ENCODE results near the gene CR1L. TPM values are rescaled to one million over a fixed set of nuclear protein-coding genes. Genes with fewer than 3 reads are reported as not detected.
A peak's percentile ranks its signal among the peaks of the same experiment; 100 is the strongest.
"Not testable (repeated sequence)": the region's sequence is repeated elsewhere in the genome, so short reads cannot be mapped to it uniquely, and the experiment has no call there.

The CR1L gene
- total RNA-seq, 5 donors from 2014 or later (not counting 1 experiment from before 2014, with no cell fraction given) = 0.20 to 0.37 TPM; not detected in 3

- CTCF ChIA-PET = interaction anchor here (0.6 to 0.7 kb wide), 2 partner anchors 106 to 284 kb away, joined by 3 to 11 read pairs; no protein-coding TSS in a partner anchor
- H3K4me1 ChIP-seq (ENCODE audit: control insufficient read depth in 1 of 2, extremely low read depth in 1 of 2, insufficient read depth in 2 of 2, low read length in 2 of 2); ATAC-seq (replicated peaks in 1 of 4); H3K27me3 Mint-ChIP-seq; H3K9me3 Mint-ChIP-seq; H3K4me3 Mint-ChIP-seq; H3K27me3 ChIP-seq (replicated peaks in 1 of 2; ENCODE audit: control insufficient read depth in 2 of 2, extremely low read depth in 1 of 2, insufficient read depth in 2 of 2, low read length in 1 of 2); H3K4me3 ChIP-seq (ENCODE audit: control insufficient read depth in 1 of 2, extremely low read depth in 1 of 2, low read length in 1 of 2); H3K27ac Mint-ChIP-seq; H3K27ac ChIP-seq (ENCODE audit: low read length); H3K36me3 ChIP-seq (ENCODE audit: control insufficient read depth in 2 of 2, extremely low read depth in 1 of 2, insufficient read depth in 1 of 2, low read length in 1 of 2); H3K36me3 Mint-ChIP-seq; DNase-seq; H3K9me3 ChIP-seq: not testable (repeated sequence)
- H3K4me1 Mint-ChIP-seq = peaks cover 9 to 15% (median 10%) of the 10 kb centered on the region in 3 donors
- POLR2A ChIA-PET = interaction anchor here in 1 of 2 donors (0.6 kb wide), 1 partner anchor 12 kb away, joined by 3 read pairs; no protein-coding TSS in a partner anchor
- WGBS (ENCODE audit: insufficient coverage) = 93% methylated on average over 6 of the region's 8 CpGs
These were observed 92.7 kb downstream of the CR1L start for GRCh38 chr1:207737503-207738157.

GRCh38 chr1:207738158-207738659, 93.3 kb downstream of the CR1L start:
- not testable (repeated sequence) for H3K36me3 ChIP-seq (ENCODE audit: control insufficient read depth in 2 of 2, extremely low read depth in 1 of 2, insufficient read depth in 1 of 2, low read length in 1 of 2); H3K4me3 Mint-ChIP-seq; H3K4me3 ChIP-seq (ENCODE audit: control insufficient read depth in 1 of 2, extremely low read depth in 1 of 2, low read length in 1 of 2); H3K27ac ChIP-seq (ENCODE audit: low read length); H3K9me3 Mint-ChIP-seq; H3K36me3 Mint-ChIP-seq; H3K4me1 ChIP-seq (ENCODE audit: control insufficient read depth in 1 of 2, extremely low read depth in 1 of 2, insufficient read depth in 2 of 2, low read length in 2 of 2); H3K27ac Mint-ChIP-seq; H3K9me3 ChIP-seq; H3K27me3 ChIP-seq (replicated peaks in 1 of 2; ENCODE audit: control insufficient read depth in 2 of 2, extremely low read depth in 1 of 2, insufficient read depth in 2 of 2, low read length in 1 of 2); H3K27me3 Mint-ChIP-seq
- ChIA-PET CTCF (interaction anchor here in 1 of 2 donors (0.7 kb wide), 1 partner anchor 284 kb away, joined by 3 read pairs; no protein-coding TSS in a partner anchor), POLR2A (interaction anchor here in 1 of 2 donors (0.6 kb wide), 1 partner anchor 13 kb away, joined by 3 read pairs; no protein-coding TSS in a partner anchor)
- peaks cover 9 to 15% (median 10%) of the 10 kb centered on the region in 3 donors for H3K4me1 Mint-ChIP-seq
- peak in 31 of 35 experiments; percentile 32 to 82 (median 62) for DNase-seq
- 20% methylated on average over 1 of the region's 6 CpGs for WGBS (ENCODE audit: insufficient coverage)
- peak in 3 of 4 experiments; percentile 61 to 100 (median 68) for ATAC-seq (replicated peaks in 1 of 4)

- H3K4me3 Mint-ChIP-seq = no peak overlapping the region
- CTCF ChIA-PET = no interaction called here
- H3K36me3 Mint-ChIP-seq = no peaks in the 10 kb centered on the region
- Histone ChIP-seq H3K27ac (ENCODE audit: low read length) (no peak overlapping the region), H3K9me3 (no peaks in the 10 kb centered on the region), H3K36me3 (ENCODE audit: control insufficient read depth in 2 of 2, extremely low read depth in 1 of 2, insufficient read depth in 1 of 2, low read length in 1 of 2) (no peaks in the 10 kb centered on the region), H3K4me1 (ENCODE audit: control insufficient read depth in 1 of 2, extremely low read depth in 1 of 2, insufficient read depth in 2 of 2, low read length in 2 of 2) (no peaks in the 10 kb centered on the region), H3K4me3 (ENCODE audit: control insufficient read depth in 1 of 2, extremely low read depth in 1 of 2, low read length in 1 of 2) (no peak overlapping the region), H3K27me3 (replicated peaks in 1 of 2; ENCODE audit: control insufficient read depth in 2 of 2, extremely low read depth in 1 of 2, insufficient read depth in 2 of 2, low read length in 1 of 2) (peaks cover 0 to 3% of the 10 kb centered on the region in 2 experiments)
- POLR2A ChIA-PET = interaction anchor here in 1 of 2 donors (0.6 kb wide), 1 partner anchor 1755 kb away, joined by 3 read pairs; no protein-coding TSS in a partner anchor
- peaks cover 9 to 15% (median 10%) of the 10 kb centered on the region in 3 donors for H3K4me1 Mint-ChIP-seq
- no peak overlapping the region for H3K27ac Mint-ChIP-seq
- 100% methylated on average over 1 of the region's 2 CpGs for WGBS (ENCODE audit: insufficient coverage)
- DNase-seq (no peak), ATAC-seq (replicated peaks in 1 of 4) (no peak)
- no peaks in the 10 kb centered on the region for H3K27me3 Mint-ChIP-seq
- H3K9me3 Mint-ChIP-seq = no peaks in the 10 kb centered on the region
These were observed 95.3 kb downstream of the CR1L start for GRCh38 chr1:207740207-207740606.

- DNase-seq (no peak), ATAC-seq (replicated peaks in 1 of 4) (no peak)
- Histone ChIP-seq H3K36me3 (ENCODE audit: control insufficient read depth in 2 of 2, extremely low read depth in 1 of 2, insufficient read depth in 1 of 2, low read length in 1 of 2) (no peaks in the 10 kb centered on the region), H3K27ac (ENCODE audit: low read length) (no peak overlapping the region), H3K4me1 (ENCODE audit: control insufficient read depth in 1 of 2, extremely low read depth in 1 of 2, insufficient read depth in 2 of 2, low read length in 2 of 2) (no peaks in the 10 kb centered on the region), H3K27me3 (replicated peaks in 1 of 2; ENCODE audit: control insufficient read depth in 2 of 2, extremely low read depth in 1 of 2, insufficient read depth in 2 of 2, low read length in 1 of 2) (peaks cover 0 to 3% of the 10 kb centered on the region in 2 experiments), H3K4me3 (ENCODE audit: control insufficient read depth in 1 of 2, extremely low read depth in 1 of 2, low read length in 1 of 2) (no peak overlapping the region), H3K9me3 (no peaks in the 10 kb centered on the region)
- H3K27ac Mint-ChIP-seq = no peak overlapping the region
- H3K4me3 Mint-ChIP-seq = no peak overlapping the region
- H3K36me3 Mint-ChIP-seq = no peaks in the 10 kb centered on the region
- ChIA-PET POLR2A (no interaction called here), CTCF (no interaction called here)
- H3K4me1 Mint-ChIP-seq = peaks cover 10 to 13% (median 11%) of the 10 kb centered on the region in 3 donors
- no peaks in the 10 kb centered on the region for H3K9me3 Mint-ChIP-seq
- no peaks in the 10 kb centered on the region for H3K27me3 Mint-ChIP-seq
- no CpG with 5 or more reads among the region's 3 CpGs for WGBS (ENCODE audit: insufficient coverage)
These were observed 98.1 kb downstream of the CR1L start for GRCh38 chr1:207742850-207743555.

GRCh38 chr1:207744000-207744534, 99.1 kb downstream of the CR1L start:
- WGBS (ENCODE audit: insufficient coverage) = no CpG with 5 or more reads among the region's 4 CpGs
- Histone ChIP-seq H3K4me1 (ENCODE audit: control insufficient read depth in 1 of 2, extremely low read depth in 1 of 2, insufficient read depth in 2 of 2, low read length in 2 of 2) (peaks cover 3 to 7% of the 10 kb centered on the region in 2 experiments), H3K36me3 (ENCODE audit: control insufficient read depth in 2 of 2, extremely low read depth in 1 of 2, insufficient read depth in 1 of 2, low read length in 1 of 2) (no peaks in the 10 kb centered on the region), H3K9me3 (no peaks in the 10 kb centered on the region), H3K27me3 (replicated peaks in 1 of 2; ENCODE audit: control insufficient read depth in 2 of 2, extremely low read depth in 1 of 2, insufficient read depth in 2 of 2, low read length in 1 of 2) (peaks cover 0 to 3% of the 10 kb centered on the region in 2 experiments), H3K27ac (ENCODE audit: low read length) (no peak overlapping the region), H3K4me3 (ENCODE audit: control insufficient read depth in 1 of 2, extremely low read depth in 1 of 2, low read length in 1 of 2) (no peak overlapping the region)
- Mint-ChIP-seq H3K4me1 (peaks cover 11 to 16% (median 12%) of the 10 kb centered on the region in 3 donors), H3K4me3 (no peak overlapping the region), H3K27me3 (no peaks in the 10 kb centered on the region), H3K36me3 (no peaks in the 10 kb centered on the region), H3K9me3 (no peaks in the 10 kb centered on the region), H3K27ac (no peak overlapping the region)
- ATAC-seq (replicated peaks in 1 of 4) (no peak), DNase-seq (no peak)
- ChIA-PET POLR2A (interaction anchor here in 1 of 2 donors (0.7 kb wide), 1 partner anchor 11 kb away, joined by 7 read pairs; no protein-coding TSS in a partner anchor), CTCF (no interaction called here)

- Mint-ChIP-seq H3K4me1 (peaks cover 20 to 27% (median 20%) of the 10 kb centered on the region in 3 donors), H3K9me3 (no peaks in the 10 kb centered on the region), H3K27ac (no peak overlapping the region), H3K4me3 (no peak overlapping the region), H3K36me3 (no peaks in the 10 kb centered on the region), H3K27me3 (no peaks in the 10 kb centered on the region)
- Histone ChIP-seq H3K27ac (ENCODE audit: low read length) (no peak overlapping the region), H3K27me3 (replicated peaks in 1 of 2; ENCODE audit: control insufficient read depth in 2 of 2, extremely low read depth in 1 of 2, insufficient read depth in 2 of 2, low read length in 1 of 2) (peaks cover 0 to 3% of the 10 kb centered on the region in 2 experiments), H3K4me3 (ENCODE audit: control insufficient read depth in 1 of 2, extremely low read depth in 1 of 2, low read length in 1 of 2) (no peak overlapping the region), H3K36me3 (ENCODE audit: control insufficient read depth in 2 of 2, extremely low read depth in 1 of 2, insufficient read depth in 1 of 2, low read length in 1 of 2) (no peaks in the 10 kb centered on the region), H3K4me1 (ENCODE audit: control insufficient read depth in 1 of 2, extremely low read depth in 1 of 2, insufficient read depth in 2 of 2, low read length in 2 of 2) (peaks cover 3 to 19% of the 10 kb centered on the region in 2 experiments), H3K9me3 (no peaks in the 10 kb centered on the region)
- WGBS (ENCODE audit: insufficient coverage) = no CpG with 5 or more reads among the region's 1 CpG
- ATAC-seq (replicated peaks in 1 of 4) (no peak), DNase-seq (no peak)
- ChIA-PET CTCF (no interaction called here), POLR2A (no interaction called here)
These were observed 100.4 kb downstream of the CR1L start for GRCh38 chr1:207745285-207745684.
